Tibial nerve (tissue), 4 donors: ENCODE results near the gene TENM3. TPM values are rescaled to one million over a fixed set of nuclear protein-coding genes. Genes with fewer than 3 reads are reported as not detected.
A peak's percentile ranks its signal among the peaks of the same experiment; 100 is the strongest.

ENCODE experiments used
- DNase-seq, 2 donors: peaks; one replicate each; pipeline ENCODE4 v3.0.0-alpha.2; 2019; ENCODE audit warnings: low spot score in 2 of 2
- H3K27ac ChIP-seq, 4 donors: fragments of 200-600 bp; sonication (generic) in 3 of 4; one replicate each; pipeline ENCODE4 v1.5.1; 2017 to 2019; ENCODE audit warnings: mild to moderate bottlenecking in 1 of 4
- H3K27me3 ChIP-seq, 2 donors: fragments of 200-600 bp; sonication (generic) in 1 of 2; one replicate each; pipeline versions ENCODE4 v1.5.1 to v1.6.0; 2017 to 2019
- H3K36me3 ChIP-seq, 3 donors: fragments of 200-600 bp; sonication (generic); one replicate each; pipeline ENCODE4 v1.5.1; 2018 to 2019
- H3K4me1 ChIP-seq, 4 donors: fragments of 200-600 bp; sonication (generic) in 3 of 4; one replicate each; pipeline ENCODE4 v1.5.1; 2017 to 2019
- H3K4me3 ChIP-seq, 4 donors: fragments of 200-600 bp; sonication (generic) in 3 of 4; one replicate each; pipeline ENCODE4 v1.5.1; 2017 to 2019; ENCODE audit warnings: mild to moderate bottlenecking in 1 of 4, moderate library complexity in 1 of 4
- H3K9me3 ChIP-seq, 4 donors: fragments of 200-600 bp; sonication (generic) in 3 of 4; one replicate each; pipeline ENCODE4 v1.5.1; 2017 to 2019
- CTCF ChIP-seq, 5 experiments: fragments of 200-600 bp in 3 of 5; fragments of 450-650 bp in 2 of 5; sonication (generic) in 3 of 5; IDR thresholded peaks; one replicate each; pipeline ENCODE4 v1.5.1; 2016 to 2019; ENCODE audit warnings: antibody characterized with exemption in 5 of 5, mild to moderate bottlenecking in 3 of 5, moderate library complexity in 2 of 5
- EP300 ChIP-seq, 2 donors: sonication (generic); formaldehyde crosslinking; IDR thresholded peaks; one replicate each; pipeline ENCODE4 v1.6.1; 2017; ENCODE audit warnings: antibody characterized with exemption in 2 of 2, mild to moderate bottlenecking in 1 of 2
- POLR2A ChIP-seq, 2 donors: fragments of 450-650 bp; IDR thresholded peaks; one replicate each; pipeline ENCODE4 v1.6.1; 2017; ENCODE audit warnings: antibody characterized with exemption in 2 of 2, mild to moderate bottlenecking in 2 of 2, moderate library complexity in 2 of 2
- WGBS, 2 donors: methylation state at CpG; one replicate each; pipeline ENCODE4 v1.1.5; 2018; 5-methylcytosine and 5-hydroxymethylcytosine counted together
- total RNA-seq, 4 donors: library from RNA; depleted of rRNA; stranded (reverse); fragments of >200 nt; gene quantifications; one replicate each; pipeline ENCODE4 v1.1.0, GENCODE V29; 2016

Gene TENM3
- total RNA-seq, 4 donors from 2014 or later = 19.0 to 60.5 (median 29.4) TPM

DNA sequence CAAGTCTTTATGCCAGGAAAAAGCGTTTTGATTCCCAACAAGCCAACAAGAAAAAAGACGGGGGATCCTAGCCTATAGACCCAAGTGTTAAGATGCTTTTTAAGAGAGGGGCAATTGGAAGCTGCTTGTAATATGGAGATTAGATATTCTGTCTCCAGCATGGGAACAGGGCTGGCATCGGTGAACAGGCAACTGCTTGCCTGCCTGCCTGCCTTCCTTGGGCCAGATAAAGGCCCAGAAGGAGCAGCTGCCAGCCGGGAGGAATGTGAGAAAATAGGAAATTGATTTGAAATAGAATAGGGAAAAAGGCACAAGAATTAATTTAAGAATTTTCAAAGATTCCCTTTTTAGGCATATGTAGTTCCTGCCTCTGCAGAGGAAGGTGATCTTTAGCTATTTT, 192.2 kb downstream of the TENM3 start:
- H3K27me3 ChIP-seq = no peaks in the 10 kb centered on the region
- H3K36me3 ChIP-seq = no peaks in the 10 kb centered on the region
- no peak for DNase-seq
- H3K4me3 ChIP-seq = no peak overlapping the region
- H3K27ac ChIP-seq = no peak overlapping the region
- WGBS, 2 donors = 80 to 83% methylated on average over 4 of the region's 4 CpGs
- H3K9me3 ChIP-seq = no peaks in the 10 kb centered on the region
- H3K4me1 ChIP-seq = no peaks in the 10 kb centered on the region
- TF ChIP-seq EP300 (IDR thresholded peaks at IDR 0.05) = no peak
- no peak for TF ChIP-seq POLR2A (IDR thresholded peaks at IDR 0.05)
- no peak for TF ChIP-seq CTCF (IDR thresholded peaks at IDR 0.05)

GRCh38 chr4:182443070-182443469, 199.9 kb downstream of the TENM3 start:
- H3K4me1 ChIP-seq = peaks cover 0 to 5% (median 0%) of the 10 kb centered on the region in 4 donors
- no peak for DNase-seq
- no peaks in the 10 kb centered on the region for H3K36me3 ChIP-seq
- no peaks in the 10 kb centered on the region for H3K27me3 ChIP-seq
- no peak overlapping the region for H3K27ac ChIP-seq
- H3K4me3 ChIP-seq = no peak overlapping the region
- no peaks in the 10 kb centered on the region for H3K9me3 ChIP-seq
- TF ChIP-seq CTCF (IDR thresholded peaks at IDR 0.05) (no peak), EP300 (IDR thresholded peaks at IDR 0.05) (no peak), POLR2A (IDR thresholded peaks at IDR 0.05) (no peak)

DNA sequence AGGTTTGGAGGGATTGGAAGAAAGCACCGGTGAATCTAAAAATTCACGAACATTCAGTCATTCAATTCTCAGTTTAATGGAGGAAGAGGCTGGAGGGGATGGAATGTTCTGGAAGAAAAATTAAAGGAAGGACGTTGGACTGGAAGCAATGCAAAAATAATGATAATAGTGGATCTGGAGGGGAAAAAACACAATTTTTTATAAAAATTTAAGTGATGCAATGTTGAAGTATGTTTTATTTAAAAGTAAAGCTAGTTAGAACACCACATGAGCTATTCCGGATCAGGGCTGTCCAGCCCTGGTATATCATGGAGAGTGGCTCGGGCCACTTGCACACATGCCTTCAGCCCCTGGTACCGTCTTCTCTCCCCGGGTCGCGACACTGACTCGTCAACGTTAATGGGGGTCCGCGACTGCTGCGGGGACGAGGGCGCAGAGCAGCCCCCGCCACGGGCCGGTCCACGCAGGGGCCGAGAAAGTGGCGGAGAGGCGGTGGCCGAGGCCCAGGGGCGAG, 204.6 kb downstream of the TENM3 start:
- no peaks in the 10 kb centered on the region for H3K36me3 ChIP-seq
- WGBS, 2 donors = 5 to 7% methylated on average over 25 of the region's 25 CpGs
- no peaks in the 10 kb centered on the region for H3K27me3 ChIP-seq
- no peaks in the 10 kb centered on the region for H3K9me3 ChIP-seq
- H3K27ac ChIP-seq = peak overlapping the region; percentile 80 to 95 (median 84)
- peak overlapping the region; percentile 44 to 90 (median 68) for H3K4me3 ChIP-seq
- TF ChIP-seq POLR2A (IDR thresholded peaks at IDR 0.05) (no peak), EP300 (IDR thresholded peaks at IDR 0.05) (no peak), CTCF (IDR thresholded peaks at IDR 0.05) (no peak)
- no peak for DNase-seq
- H3K4me1 ChIP-seq = peaks cover 0 to 29% (median 2%) of the 10 kb centered on the region in 4 donors

GRCh38 chr4:182448281-182449151, 205.3 kb downstream of the TENM3 start:
- peak; percentile 78 to 81 for DNase-seq
- H3K4me3 ChIP-seq = peak overlapping the region; percentile 44 to 90 (median 68)
- no peaks in the 10 kb centered on the region for H3K27me3 ChIP-seq
- H3K27ac ChIP-seq = peak overlapping the region; percentile 80 to 95 (median 84)
- H3K36me3 ChIP-seq = no peaks in the 10 kb centered on the region
- TF ChIP-seq POLR2A (IDR thresholded peaks at IDR 0.05) = peak; percentile 27 to 68
- TF ChIP-seq CTCF (IDR thresholded peaks at IDR 0.05) = peak in 2 of 5 experiments; percentile 11 to 47
- TF ChIP-seq EP300 (IDR thresholded peaks at IDR 0.05) = peak in 1 of 2 donors; percentile 79
- H3K9me3 ChIP-seq = no peaks in the 10 kb centered on the region
- 0% methylated on average over 46 to 80 of the region's 113 CpGs for WGBS, 2 donors
- peaks cover 0 to 30% (median 2%) of the 10 kb centered on the region in 4 donors for H3K4me1 ChIP-seq
